Motor neuron (in vitro differentiated cells): Measurements from ENCODE around the gene TRIM52. TPM values are rescaled to one million over a fixed set of nuclear protein-coding genes. Genes with fewer than 3 reads are reported as not detected.
A peak's percentile ranks its signal among the peaks of the same experiment; 100 is the strongest.

Source experiments
- ATAC-seq, 8 experiments: fragments of 200-7000 bp; cut with Tn5 transposase; replicated peaks in 6 of 8; 2 replicates each; pipeline ENCODE4 v1.8.0; 2021; ENCODE audit warnings: mild to moderate bottlenecking in 8 of 8, moderate library complexity in 8 of 8
- H3K27ac ChIP-seq, 2 donors: fragments of 250-450 bp; sonication (Bioruptor Pico); 2 replicates each; pipeline ENCODE4 v1.9.0; 2021; ENCODE audit warnings: antibody characterized with exemption in 2 of 2, mild to moderate bottlenecking in 2 of 2, moderate library complexity in 1 of 2
- H3K4me1 ChIP-seq, 2 donors: fragments of 250-450 bp; sonication (Bioruptor Pico); replicated peaks in 1 of 2; 2 replicates each; pipeline ENCODE4 v1.6.1; 2021; ENCODE audit warnings: antibody characterized with exemption in 2 of 2, mild to moderate bottlenecking in 2 of 2, moderate library complexity in 1 of 2
- H3K4me3 ChIP-seq, 5 donors: fragments of 250-450 bp; sonication (Bioruptor Pico); 2 replicates each; pipeline ENCODE4 v1.9.0; 2021; ENCODE audit warnings: antibody characterized with exemption in 5 of 5, mild to moderate bottlenecking in 5 of 5, moderate library complexity in 4 of 5
- WGBS, 10 experiments: fragments of 450-650 bp; shearing (Covaris generic); methylation state at CpG; one replicate each; pipeline ENCODE4 v1.0.0; 2022; 5-methylcytosine and 5-hydroxymethylcytosine counted together
- in situ Hi-C, 9 experiments: fragments of 400-800 bp; cut with MboI; loops; one replicate each; pipeline ENCODE4 v1.15.0; 2021; ENCODE audit warnings: low sequenced_read_pairs in 9 of 9, low pct_unique_long_range_greater_than_20kb in 2 of 9; ENCODE audit not compliant: unreplicated experiment in 9 of 9
- total RNA-seq, 8 experiments: library from RNA; unstranded; fragments of 300-600 nt; gene quantifications; 2 replicates each; pipeline versions ENCODE4 v1.2.3 to v1.2.4, GENCODE V29; 2022

The TRIM52 gene
- total RNA-seq, 8 experiments from 2014 or later: 10.4 to 27.0 (median 13.5) TPM

DNA sequence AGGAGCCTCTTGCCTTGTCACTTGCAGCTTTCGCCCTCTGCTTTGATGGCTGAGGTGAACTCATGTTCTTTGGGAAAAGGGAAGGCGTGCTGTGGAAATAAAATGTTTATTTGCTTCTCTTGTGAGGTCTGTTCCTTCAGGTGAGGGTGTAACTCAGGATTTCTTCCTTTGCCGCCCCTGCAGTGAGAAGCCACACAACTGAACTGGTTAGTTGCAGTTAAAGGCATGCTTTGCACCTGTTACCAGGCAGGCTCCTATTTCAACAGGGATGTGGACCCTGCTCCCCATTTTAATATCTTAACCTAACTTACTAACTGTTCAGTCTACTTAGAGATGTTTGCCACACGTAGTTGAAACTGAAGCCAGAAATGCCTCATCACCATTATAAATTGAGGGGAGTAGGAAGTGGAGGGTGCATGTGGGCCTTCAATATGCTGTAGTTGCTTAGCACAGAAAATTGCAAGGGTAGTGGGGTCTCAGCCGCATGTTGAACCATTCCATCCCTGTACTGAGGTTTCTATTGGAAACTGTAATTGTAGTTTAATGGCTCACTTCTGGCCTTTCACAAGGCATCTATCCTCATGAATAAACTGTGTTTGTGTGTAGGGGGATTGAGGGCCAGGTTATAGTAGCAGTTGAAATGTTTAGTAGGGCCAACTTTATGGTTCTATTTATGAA lies 25.1 kb downstream of the TRIM52 start:
- WGBS, 10 experiments: 8 to 100% (median 91%) methylated on average over 1 to 3 of the region's 5 CpGs
- H3K27ac ChIP-seq: peak overlapping the region in 1 of 2 donors; percentile 25
- in situ Hi-C loops: no loop called here
- H3K4me3 ChIP-seq: no peak overlapping the region
- H3K4me1 ChIP-seq: peaks cover 0 to 4% of the 10 kb centered on the region in 2 donors
- ATAC-seq: peak in 4 of 8 experiments; percentile 3 to 69 (median 17)

DNA sequence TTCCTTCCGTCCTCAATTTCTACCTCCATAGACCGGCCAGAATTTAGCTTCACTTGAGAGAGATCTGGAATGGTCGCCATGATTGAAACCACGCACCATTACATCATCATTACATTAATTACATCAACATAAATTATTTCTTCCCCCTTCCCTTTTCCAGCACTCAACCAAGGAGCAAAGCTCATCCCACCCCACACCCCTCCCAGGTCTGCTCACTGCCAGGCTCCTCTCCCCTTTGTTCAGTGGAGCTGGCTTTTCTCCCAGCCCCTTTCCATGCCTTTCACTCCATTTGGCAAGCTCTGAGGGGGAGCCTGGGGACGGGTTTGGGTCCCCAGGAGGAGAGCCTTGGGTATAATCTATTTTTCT lies 25.6 kb downstream of the TRIM52 start:
- WGBS, 10 experiments: 57 to 100% (median 80%) methylated on average over 1 to 4 of the region's 5 CpGs; no CpG with 5 or more reads in 2 of the 10 experiments

DNA sequence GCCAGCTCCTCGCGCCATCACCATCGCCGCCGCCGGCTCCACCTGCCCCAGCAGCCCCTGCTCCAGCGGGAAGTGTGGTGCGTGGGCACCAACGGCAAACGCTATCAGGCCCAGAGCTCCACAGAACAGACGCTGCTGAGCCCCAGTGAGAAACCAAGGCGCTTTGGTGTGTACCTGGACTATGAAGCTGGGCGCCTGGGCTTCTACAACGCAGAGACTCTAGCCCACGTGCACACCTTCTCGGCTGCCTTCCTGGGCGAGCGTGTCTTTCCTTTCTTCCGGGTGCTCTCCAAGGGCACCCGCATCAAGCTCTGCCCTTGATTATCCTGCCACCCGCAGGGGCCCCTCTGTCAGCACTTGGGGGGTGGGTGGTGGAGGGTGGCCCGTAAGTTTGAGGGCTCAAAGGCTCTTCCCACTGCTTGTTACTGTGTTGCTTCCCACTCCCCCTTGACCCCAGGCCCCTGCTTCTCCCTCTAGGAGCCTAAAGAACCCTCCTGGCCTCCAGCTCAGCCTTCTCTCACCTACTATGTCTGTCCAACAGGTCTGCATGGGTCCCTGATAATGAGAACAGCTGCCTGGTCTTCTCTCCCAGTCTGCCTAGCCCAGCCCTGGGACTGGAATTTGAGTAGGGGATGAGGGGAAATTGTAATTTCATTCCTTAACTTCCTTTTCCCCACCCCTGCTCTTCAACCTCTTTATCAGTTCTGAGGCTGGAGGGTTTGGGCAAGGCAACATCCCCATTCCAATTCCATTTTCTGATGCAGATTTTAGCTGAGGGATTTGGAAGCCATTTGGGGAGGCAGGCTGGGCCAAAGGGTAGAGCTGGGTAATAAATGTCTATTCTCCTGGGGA lies 26.3 kb downstream of the TRIM52 start:
- Histone ChIP-seq H3K27ac (peak overlapping the region in 1 of 2 donors; percentile 25), H3K4me1 (peaks cover 0 to 4% of the 10 kb centered on the region in 2 donors), H3K4me3 (no peak overlapping the region)
- 70 to 100% (median 88%) methylated on average over 1 to 9 of the region's 22 CpGs; no CpG with 5 or more reads in 6 of the 10 experiments for WGBS, 10 experiments
- in situ Hi-C loops: no loop called here
- peak in 7 of 8 experiments; percentile 10 to 26 (median 15) for ATAC-seq

More for the DNA sequence above, 25.6 kb downstream of the TRIM52 start:
- Histone ChIP-seq H3K4me3 (no peak overlapping the region), H3K27ac (peak overlapping the region in 1 of 2 donors; percentile 25), H3K4me1 (peaks cover 0 to 4% of the 10 kb centered on the region in 2 donors)
- ATAC-seq: peak in 7 of 8 experiments; percentile 1 to 50 (median 25)
- in situ Hi-C loops: no loop called here

DNA sequence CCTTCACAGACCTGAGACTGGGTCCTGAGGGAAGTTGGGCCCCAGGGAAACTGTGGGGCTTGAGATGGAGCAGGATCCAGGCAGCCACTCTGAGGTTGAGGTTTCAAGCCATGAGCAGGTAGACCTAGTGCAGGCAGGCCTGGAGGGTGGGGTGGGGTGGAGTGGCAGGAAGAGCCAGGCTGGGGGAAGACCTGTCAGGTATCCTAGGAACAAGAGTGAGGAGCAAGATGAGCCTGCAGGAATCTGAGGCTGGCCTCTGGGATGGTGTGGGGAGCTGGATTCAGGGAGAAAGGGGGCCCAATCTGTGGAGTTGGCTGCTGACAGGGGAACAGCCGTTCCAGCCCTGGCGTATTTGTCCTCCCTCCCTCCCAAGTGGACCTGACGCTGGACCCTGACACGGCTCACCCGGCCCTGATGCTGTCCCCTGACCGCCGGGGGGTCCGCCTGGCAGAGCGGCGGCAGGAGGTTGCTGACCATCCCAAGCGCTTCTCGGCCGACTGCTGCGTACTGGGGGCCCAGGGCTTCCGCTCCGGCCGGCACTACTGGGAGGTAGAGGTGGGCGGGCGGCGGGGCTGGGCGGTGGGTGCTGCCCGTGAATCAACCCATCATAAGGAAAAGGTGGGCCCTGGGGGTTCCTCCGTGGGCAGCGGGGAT lies 27.0 kb downstream of the TRIM52 start:
- Histone ChIP-seq H3K4me1 (peaks cover 0 to 4% of the 10 kb centered on the region in 2 donors), H3K27ac (peak overlapping the region in 1 of 2 donors; percentile 36), H3K4me3 (no peak overlapping the region)
- peak in 7 of 8 experiments; percentile 4 to 27 (median 15) for ATAC-seq
- 100% methylated on average over 2 of the region's 24 CpGs; no CpG with 5 or more reads in 9 of the 10 experiments for WGBS, 10 experiments
- in situ Hi-C loops: no loop called here

DNA sequence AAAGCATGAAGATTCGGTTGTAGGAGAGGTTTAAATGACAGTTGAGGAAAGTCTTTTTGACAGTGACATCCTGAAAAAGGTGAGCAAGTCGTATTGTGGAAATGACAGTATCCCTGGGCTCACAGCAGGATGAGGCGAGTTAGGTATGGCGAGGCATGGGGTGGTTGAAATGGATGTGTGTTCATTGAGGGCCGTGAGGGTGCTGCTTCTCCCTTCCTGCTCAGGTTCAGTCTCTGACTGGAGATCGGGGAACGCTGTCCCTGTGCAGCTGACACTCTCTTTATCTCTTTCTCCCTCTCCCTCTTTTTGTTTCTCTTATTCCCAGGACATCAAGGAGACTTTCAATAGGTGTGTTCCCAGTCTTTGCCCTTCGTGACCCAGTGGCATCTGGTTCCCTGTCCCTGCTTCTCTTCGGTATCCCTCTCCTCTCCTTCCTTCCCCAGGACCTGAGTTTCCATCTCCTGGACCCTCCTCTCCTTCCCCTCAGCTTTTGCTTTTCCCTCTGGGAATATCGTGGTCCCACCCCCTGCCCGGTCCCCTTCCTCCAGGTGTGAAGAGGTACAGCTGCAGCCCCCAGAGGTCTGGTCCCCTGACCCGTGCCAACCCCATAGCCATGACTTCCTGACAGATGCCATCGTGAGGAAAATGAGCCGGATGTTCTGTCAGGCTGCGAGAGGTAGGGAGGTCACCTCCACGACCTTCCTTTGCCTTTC lies 27.7 kb downstream of the TRIM52 start:
- in situ Hi-C loops: no loop called here
- Histone ChIP-seq H3K4me3 (no peak overlapping the region), H3K27ac (peak overlapping the region in 1 of 2 donors; percentile 36), H3K4me1 (peaks cover 0 to 3% of the 10 kb centered on the region in 2 donors)
- WGBS, 10 experiments: 73 to 100% (median 82%) methylated on average over 1 to 11 of the region's 16 CpGs
- peak in 2 of 8 experiments; percentile 5 for ATAC-seq

DNA sequence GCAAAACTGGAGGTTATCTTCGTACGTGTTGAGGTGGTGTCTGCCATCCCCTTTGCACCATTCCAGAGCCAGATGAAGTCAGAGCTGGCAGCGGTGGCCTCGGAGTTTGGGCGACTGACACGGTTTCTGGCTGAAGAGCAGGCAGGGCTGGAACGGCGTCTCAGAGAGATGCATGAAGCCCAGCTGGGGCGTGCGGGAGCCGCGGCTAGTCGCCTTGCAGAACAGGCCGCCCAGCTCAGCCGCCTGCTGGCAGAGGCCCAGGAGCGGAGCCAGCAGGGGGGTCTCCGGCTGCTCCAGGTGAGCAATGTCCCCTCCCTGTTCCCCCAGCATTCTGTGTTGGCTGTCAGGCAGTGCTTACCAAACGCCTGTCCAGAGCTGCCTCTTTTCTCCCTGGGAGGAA lies 28.4 kb downstream of the TRIM52 start:
- Histone ChIP-seq H3K27ac (no peak overlapping the region), H3K4me3 (no peak overlapping the region), H3K4me1 (no peaks in the 10 kb centered on the region)
- peak in 1 of 8 experiments; percentile 4 for ATAC-seq
- 60 to 95% (median 83%) methylated on average over 1 to 15 of the region's 18 CpGs; no CpG with 5 or more reads in 7 of the 10 experiments for WGBS, 10 experiments
- in situ Hi-C loops: no loop called here

DNA sequence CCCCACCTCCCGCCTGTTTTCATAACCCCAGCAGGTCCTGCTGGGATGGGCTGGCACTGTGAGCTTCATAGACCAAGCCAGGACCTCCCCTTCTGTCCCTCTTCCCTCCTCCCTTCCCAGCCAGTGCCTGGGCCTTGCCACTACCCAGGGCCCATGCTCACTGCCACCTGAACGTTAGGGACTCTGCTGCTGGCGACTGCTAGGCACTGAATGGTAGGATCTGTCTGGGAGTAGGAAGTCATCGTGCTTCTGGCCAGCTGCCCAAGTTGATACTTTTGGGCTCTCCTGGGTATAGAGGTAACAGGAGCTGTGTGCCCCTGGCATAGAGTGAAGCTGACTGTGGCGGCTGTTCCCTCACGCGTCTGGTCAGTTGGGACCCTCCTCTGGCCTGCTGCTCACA lies 29.5 kb downstream of the TRIM52 start:
- 71 to 100% (median 86%) methylated on average over 1 to 5 of the region's 7 CpGs; no CpG with 5 or more reads in 3 of the 10 experiments for WGBS, 10 experiments
- no peaks in the 10 kb centered on the region for H3K4me1 ChIP-seq
- no peak overlapping the region for H3K27ac ChIP-seq
- in situ Hi-C loops: no loop called here
- no peak for ATAC-seq
- no peak overlapping the region for H3K4me3 ChIP-seq

DNA sequence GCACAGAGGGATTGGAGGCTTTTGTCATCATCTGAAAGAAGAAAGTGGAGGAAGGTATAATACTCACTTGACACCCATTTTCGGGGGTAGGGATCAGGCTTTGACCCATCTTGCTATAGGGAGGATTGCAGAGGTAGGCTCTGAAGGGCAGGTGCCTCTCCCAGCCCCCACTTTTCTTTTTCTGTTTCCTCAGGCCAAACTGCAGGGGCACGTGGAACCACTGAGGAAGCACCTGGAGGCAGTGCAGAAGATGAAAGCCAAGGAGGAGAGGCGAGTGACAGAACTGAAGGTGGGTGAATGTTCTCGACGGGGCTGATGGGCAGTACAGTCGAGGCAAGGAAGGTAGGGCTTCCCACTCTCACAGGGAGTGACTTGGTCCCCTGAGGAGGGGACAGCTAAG lies 30.4 kb downstream of the TRIM52 start:
- 60 to 100% (median 93%) methylated on average over 1 to 4 of the region's 6 CpGs; no CpG with 5 or more reads in 3 of the 10 experiments for WGBS, 10 experiments
- ATAC-seq: no peak
- Histone ChIP-seq H3K4me3 (no peak overlapping the region), H3K4me1 (no peaks in the 10 kb centered on the region), H3K27ac (no peak overlapping the region)
- in situ Hi-C loops: no loop called here

DNA sequence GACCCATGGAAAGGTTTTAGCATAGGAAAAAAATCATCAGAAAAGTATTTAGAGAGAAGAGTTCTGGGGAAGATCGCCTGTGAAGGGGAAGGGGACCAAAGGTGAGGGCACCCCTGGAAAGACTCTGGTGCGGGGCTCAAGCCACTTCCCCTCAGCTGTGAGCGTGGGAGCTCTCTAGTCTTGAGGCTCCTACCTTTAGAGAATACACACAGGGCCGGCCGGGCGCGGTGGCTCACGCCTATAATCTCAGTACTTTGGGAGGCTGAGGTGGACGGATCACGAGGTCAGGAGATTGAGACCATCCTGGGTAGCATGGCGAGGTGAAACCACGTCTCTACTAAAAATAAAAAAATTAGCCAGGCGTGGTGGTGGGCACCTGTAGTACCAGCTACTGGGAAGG lies 30.9 kb downstream of the TRIM52 start:
- in situ Hi-C loops: no loop called here
- no peak for ATAC-seq
- Histone ChIP-seq H3K4me1 (peaks cover under 1 to 1% of the 10 kb centered on the region in 2 donors), H3K4me3 (no peak overlapping the region), H3K27ac (no peak overlapping the region)
- 95 to 100% (median 100%) methylated on average over 1 to 5 of the region's 13 CpGs; no CpG with 5 or more reads in 6 of the 10 experiments for WGBS, 10 experiments

DNA sequence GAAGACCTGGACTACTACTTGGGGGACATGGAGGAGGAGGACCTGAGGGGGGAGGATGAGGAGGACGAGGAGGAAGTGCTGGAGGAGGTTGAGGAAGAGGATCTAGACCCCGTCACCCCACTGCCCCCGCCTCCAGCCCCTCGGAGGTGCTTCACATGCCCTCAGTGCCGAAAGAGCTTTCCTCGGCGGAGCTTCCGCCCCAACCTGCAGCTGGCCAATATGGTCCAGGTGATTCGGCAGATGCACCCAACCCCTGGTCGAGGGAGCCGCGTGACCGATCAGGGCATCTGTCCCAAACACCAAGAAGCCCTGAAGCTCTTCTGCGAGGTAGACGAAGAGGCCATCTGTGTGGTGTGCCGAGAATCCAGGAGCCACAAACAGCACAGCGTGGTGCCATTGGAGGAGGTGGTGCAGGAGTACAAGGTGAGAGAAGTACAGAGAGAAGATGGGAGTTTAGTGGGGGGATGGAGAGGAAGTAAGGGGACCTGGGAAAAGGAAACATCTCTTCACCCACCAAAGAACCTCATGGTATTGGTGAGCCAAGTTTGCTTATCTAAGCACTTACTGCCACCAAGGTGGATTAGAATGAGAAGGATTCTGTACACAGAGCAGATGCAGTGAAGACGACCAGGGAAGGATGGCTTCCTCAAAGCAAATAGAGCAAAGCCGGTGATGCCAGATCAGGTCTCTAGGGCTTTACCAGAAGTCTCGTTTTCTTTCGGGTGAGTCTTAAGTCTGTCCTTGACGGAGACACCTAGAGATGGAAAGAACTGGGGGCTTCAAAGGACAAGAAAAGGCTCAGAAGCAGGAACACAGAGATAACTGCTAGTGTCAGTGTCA lies 36.3 kb downstream of the TRIM52 start:
- no peak for ATAC-seq
- peaks cover 6 to 10% of the 10 kb centered on the region in 2 donors for H3K4me1 ChIP-seq
- in situ Hi-C loops: no loop called here
- 60 to 100% (median 91%) methylated on average over 2 to 15 of the region's 22 CpGs for WGBS, 10 experiments
- peak overlapping the region; percentile 60 to 97 (median 92) for H3K4me3 ChIP-seq
- peak overlapping the region; percentile 95 to 98 for H3K27ac ChIP-seq

DNA sequence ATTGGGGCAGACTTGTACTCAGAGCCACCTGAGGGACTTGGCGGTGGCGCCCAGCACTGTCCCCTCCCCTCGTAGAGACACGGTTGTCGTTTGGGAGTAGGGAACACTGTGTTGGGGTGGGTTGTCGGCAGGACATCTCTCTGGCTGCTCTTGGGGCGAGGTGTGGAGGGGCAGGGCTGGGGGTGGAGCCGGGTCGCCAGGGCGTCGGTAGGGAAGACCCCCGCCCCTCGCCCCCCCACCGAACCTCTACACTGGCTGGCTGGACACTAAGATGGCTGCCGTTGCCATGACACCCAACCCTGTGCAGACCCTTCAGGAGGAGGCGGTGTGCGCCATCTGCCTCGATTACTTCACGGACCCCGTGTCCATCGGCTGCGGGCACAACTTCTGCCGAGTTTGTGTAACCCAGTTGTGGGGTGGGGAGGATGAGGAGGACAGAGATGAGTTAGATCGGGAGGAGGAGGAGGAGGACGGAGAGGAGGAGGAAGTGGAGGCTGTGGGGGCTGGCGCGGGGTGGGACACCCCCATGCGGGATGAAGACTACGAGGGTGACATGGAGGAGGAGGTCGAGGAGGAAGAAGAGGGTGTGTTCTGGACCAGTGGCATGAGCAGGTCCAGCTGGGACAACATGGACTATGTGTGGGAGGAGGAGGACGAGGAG lies 37.1 kb downstream of the TRIM52 start:
- in situ Hi-C loops: no loop called here
- Histone ChIP-seq H3K4me3 (peak overlapping the region; percentile 60 to 97 (median 92)), H3K4me1 (peaks cover 6 to 10% of the 10 kb centered on the region in 2 donors), H3K27ac (peak overlapping the region; percentile 95 to 98)
- peak; percentile 1 to 50 (median 36) for ATAC-seq
- WGBS, 10 experiments: 20% methylated on average over 1 of the region's 31 CpGs; no CpG with 5 or more reads in 9 of the 10 experiments
